IMR-90 (cell line): ENCODE data around the gene IL24. TPM values are rescaled to one million over a fixed set of nuclear protein-coding genes. Genes with fewer than 3 reads are reported as not detected.

Experiments
- ATAC-seq: fragments of 200-7000 bp; cut with Tn5 transposase; 2 replicates; pipeline ENCODE4 v1.9.1; 2020; ENCODE audit warnings: low read depth, mild to moderate bottlenecking, moderate library complexity
- BruUV-seq: library from RNA; stranded (reverse); fragments of 400-500 nt; replicated peaks from 2 replicates; lab custom pipeline; 2021; lab: Mats Ljungman, UMichigan
- CTCF ChIA-PET: fragments of 300-600 bp; formaldehyde crosslinking; extraction: SDS; loops from one replicate; lab custom pipeline; 2021; ENCODE audit warnings: antibody characterized with exemption; lab: Yijun Ruan, JAX
- POLR2A ChIA-PET: fragments of 300-600 bp; sonication (Branson Sonifier 250); formaldehyde crosslinking; loops from one replicate; lab custom pipeline; 2022; ENCODE audit warnings: antibody characterized with exemption; ENCODE audit not compliant: unreplicated experiment; lab: Charles Lee
- DNase-seq: peaks from one replicate; pipeline ENCODE4 v3.0.0; 2013
- H2AFZ ChIP-seq: replicated peaks from 2 replicates; pipeline ENCODE3; 2013; ENCODE audit warnings: low read length, mild to moderate bottlenecking; ENCODE audit not compliant: poor library complexity
- H2AK5ac ChIP-seq: 2 replicates; pipeline ENCODE4 v1.6.1; 2013; ENCODE audit warnings: low read depth, low read length, inconsistent platforms
- H2AK9ac ChIP-seq: replicated peaks from 2 replicates; pipeline ENCODE3; 2013; ENCODE audit warnings: mild to moderate bottlenecking, low read depth, low read length, moderate library complexity; ENCODE audit not compliant: poor library complexity
- H2BK120ac ChIP-seq: 2 replicates; pipeline ENCODE4 v1.6.1; 2013; ENCODE audit warnings: low read depth, low read length, inconsistent platforms
- H2BK15ac ChIP-seq: 3 replicates; pipeline ENCODE4 v1.6.1; 2013; ENCODE audit warnings: low read depth, low read length, inconsistent platforms
- H2BK20ac ChIP-seq: 2 replicates; pipeline ENCODE4 v1.6.1; 2013; ENCODE audit warnings: low read depth, mild to moderate bottlenecking, inconsistent platforms, low read length, moderate library complexity
- H2BK5ac ChIP-seq: 2 replicates; pipeline ENCODE4 v1.6.1; 2013; ENCODE audit warnings: mild to moderate bottlenecking, low read depth, low read length, inconsistent platforms; ENCODE audit not compliant: poor library complexity, severe bottlenecking
- H3K14ac ChIP-seq: replicated peaks from 2 replicates; pipeline ENCODE4 v1.6.1; 2013; ENCODE audit warnings: low read depth, low read length, inconsistent platforms
- H3K18ac ChIP-seq: 2 replicates; pipeline ENCODE4 v1.6.1; 2013; ENCODE audit warnings: low read depth, low read length, control low read depth
- H3K23ac ChIP-seq: 2 replicates; pipeline ENCODE4 v1.6.1; 2013; ENCODE audit warnings: low read depth, low read length, inconsistent platforms
- H3K27ac ChIP-seq: 2 replicates; pipeline ENCODE4 v1.5.1; 2013; ENCODE audit warnings: mild to moderate bottlenecking, control low read depth, low read length; ENCODE audit not compliant: insufficient read depth
- H3K27me3 ChIP-seq: 2 replicates; pipeline ENCODE4 v1.6.1; 2013; ENCODE audit warnings: low read length; ENCODE audit not compliant: control insufficient read depth, insufficient read depth
- H3K36me3 ChIP-seq: 2 replicates; pipeline ENCODE4 v1.6.1; 2013; ENCODE audit warnings: low read length, mixed read lengths; ENCODE audit not compliant: control insufficient read depth, insufficient read depth
- H3K4ac ChIP-seq: 2 replicates; pipeline ENCODE4 v1.6.1; 2013; ENCODE audit warnings: low read depth, low read length, inconsistent platforms
- H3K4me1 ChIP-seq: 2 replicates; pipeline ENCODE4 v1.6.1; 2013; ENCODE audit warnings: low read length, mixed read lengths; ENCODE audit not compliant: control insufficient read depth, insufficient read depth
- H3K4me2 ChIP-seq: 2 replicates; pipeline ENCODE4 v1.6.1; 2013; ENCODE audit warnings: low read depth, mild to moderate bottlenecking, control low read depth, low read length, moderate library complexity
- H3K4me3 ChIP-seq: 2 replicates; pipeline ENCODE4 v1.5.1; 2013; ENCODE audit warnings: low read depth, mild to moderate bottlenecking, control low read depth, low read length, moderate library complexity; ENCODE audit not compliant: insufficient read depth
- H3K56ac ChIP-seq: 2 replicates; pipeline ENCODE4 v1.6.1; 2013; ENCODE audit warnings: low read length, inconsistent platforms; ENCODE audit not compliant: insufficient read depth; ENCODE audit errors: extremely low read depth
- H3K79me1 ChIP-seq, 2 experiments: 2 replicates each; pipeline ENCODE4 v1.6.1; 2013; ENCODE audit warnings: low read length in 2 of 2, inconsistent platforms in 1 of 2, low read depth in 1 of 2
- H3K9ac ChIP-seq: 2 replicates; pipeline ENCODE4 v1.6.1; 2013; ENCODE audit warnings: low read depth, low read length, control low read depth
- H3K9me1 ChIP-seq: 2 replicates; pipeline ENCODE4 v1.6.1; 2013; ENCODE audit warnings: low read length, inconsistent platforms; ENCODE audit not compliant: insufficient read depth
- H3K9me3 ChIP-seq: 2 replicates; pipeline ENCODE4 v1.6.1; 2013; ENCODE audit warnings: low read length; ENCODE audit not compliant: control insufficient read depth, insufficient read depth
- H4K20me1 ChIP-seq: 2 replicates; pipeline ENCODE4 v1.6.1; 2013; ENCODE audit warnings: low read length, inconsistent platforms; ENCODE audit not compliant: insufficient read depth
- H4K5ac ChIP-seq: 2 replicates; pipeline ENCODE4 v1.6.1; 2013; ENCODE audit warnings: mild to moderate bottlenecking, low read depth, low read length, control low read depth
- H4K8ac ChIP-seq, 2 experiments: 2 replicates each; pipeline ENCODE4 v1.6.1; 2013; ENCODE audit warnings: low read depth in 2 of 2, low read length in 2 of 2, control low read depth in 1 of 2, inconsistent platforms in 1 of 2
- H4K91ac ChIP-seq: 2 replicates; pipeline ENCODE4 v1.6.1; 2013; ENCODE audit warnings: low read depth, low read length, inconsistent platforms; ENCODE audit not compliant: insufficient read depth
- BHLHE40 ChIP-seq: fragments of 150-350 bp; IDR thresholded peaks from 2 replicates; pipeline ENCODE4 v1.6.1; 2016; ENCODE audit warnings: mild to moderate bottlenecking, low read depth, low read length
- CHD1 ChIP-seq: IDR thresholded peaks from 2 replicates; pipeline ENCODE4 v1.6.1; 2012; ENCODE audit warnings: low read depth, low read length, improper control_type of control experiment
- CTCF ChIP-seq: conservative IDR thresholded peaks from 2 replicates; pipeline ENCODE4 v1.5.1; 2012; ENCODE audit warnings: mild to moderate bottlenecking, low read depth, low read length, improper control_type of control experiment
- MAFK ChIP-seq: IDR thresholded peaks from 2 replicates; pipeline ENCODE4 v1.6.1; 2012; ENCODE audit warnings: low read depth, low read length, improper control_type of control experiment
- MXI1 ChIP-seq: IDR thresholded peaks from 2 replicates; pipeline ENCODE4 v1.6.1; 2012; ENCODE audit warnings: low read depth, mild to moderate bottlenecking, low read length, moderate library complexity, borderline replicate concordance
- NFE2L2 ChIP-seq: fragments of 150-350 bp; IDR thresholded peaks from 2 replicates; pipeline ENCODE4 v1.6.1; 2016; ENCODE audit warnings: low read depth, mild to moderate bottlenecking, low read length
- RAD21 ChIP-seq: IDR thresholded peaks from 2 replicates; pipeline ENCODE4 v1.6.1; 2012; ENCODE audit warnings: low read length, improper control_type of control experiment
- RCOR1 ChIP-seq: IDR thresholded peaks from 2 replicates; pipeline ENCODE4 v1.6.1; 2012; ENCODE audit warnings: mild to moderate bottlenecking, low read length, improper control_type of control experiment; ENCODE audit not compliant: insufficient replicate concordance
- WGBS, 2 experiments: methylation state at CpG; one replicate each; pipeline versions ENCODE4 v1.1.5 to v1.1.7; 2013; ENCODE audit warnings: missing lambda C conversion rate in 2 of 2; ENCODE audit not compliant: insufficient read length in 1 of 2; ENCODE audit errors: extremely low coverage in 2 of 2; 5-methylcytosine and 5-hydroxymethylcytosine counted together
- dilution Hi-C: fragments of 300-500 bp; cut with HindIII; formaldehyde crosslinking; loops from one replicate; pipeline ENCODE4 v1.14.3; 2018; ENCODE audit warnings: low sequenced_read_pairs; ENCODE audit not compliant: unreplicated experiment
- in situ Hi-C: fragments of 300-500 bp; cut with MboI; formaldehyde crosslinking; loops from 3 replicates; pipeline ENCODE4 v1.14.3; 2019; ENCODE audit warnings: low sequenced_read_pairs, inconsistent platforms, mixed read lengths
- intact Hi-C: fragments of 100-400 bp; cut with micrococcal nuclease; formaldehyde crosslinking; loops from 2 replicates; pipeline ENCODE4 v1.10.0; 2022
- polyA plus RNA-seq, 3 experiments: library from polyadenylated mRNA; depleted of rRNA; stranded (reverse); fragments of >200 nt; gene quantifications; 2 replicates each; pipeline ENCODE4 v1.2.3, GENCODE V29; 2012; ENCODE audit warnings: low replicate concordance in 1 of 3
- total RNA-seq: library from RNA; depleted of rRNA; stranded (reverse); fragments of >200 nt; gene quantifications from 2 replicates; pipeline ENCODE4 v1.2.3, GENCODE V29; 2012

Gene IL24
- total and polyA plus RNA-seq, 2 of the 4 experiments (the other 2 are of a cell fraction) = 0.12 to 0.18 TPM

- no peak overlapping the region for H2BK20ac ChIP-seq
- TF ChIP-seq NFE2L2 (no peak), MXI1 (no peak), MAFK (no peak), CHD1 (no peak), RAD21 (no peak), RCOR1 (no peak), BHLHE40 (no peak), CTCF (no peak)
- H3K56ac ChIP-seq = no peak overlapping the region
- H3K23ac ChIP-seq = no peak overlapping the region
- no peaks in the 10 kb centered on the region for H3K79me1 ChIP-seq
- no peak overlapping the region for H4K8ac ChIP-seq
- in situ Hi-C loops (no loop called here), dilution Hi-C loops (no loop called here), intact Hi-C loops (no loop called here)
- no peak overlapping the region for H3K4me2 ChIP-seq
- DNase-seq = no peak
- no CpG with 5 or more reads among the region's 1 CpG for WGBS, 2 experiments
- no peak overlapping the region for H3K27ac ChIP-seq
- peaks cover 10% of the 10 kb centered on the region for H3K27me3 ChIP-seq
- BruUV-seq = no TSS peak
- no peak overlapping the region for H3K9ac ChIP-seq
- no peak overlapping the region for H2AFZ ChIP-seq
- H3K18ac ChIP-seq = no peak overlapping the region
- H3K9me1 ChIP-seq = peaks cover 12% of the 10 kb centered on the region
- ChIA-PET POLR2A (no interaction called here), CTCF (interaction anchor here (3.0 kb wide), 1 partner anchor 49 kb away, joined by 12 read pairs; no protein-coding TSS in a partner anchor)
- peaks cover 6% of the 10 kb centered on the region for H3K4me1 ChIP-seq
- H4K20me1 ChIP-seq = no peaks in the 10 kb centered on the region
- H4K91ac ChIP-seq = no peak overlapping the region
- H3K4ac ChIP-seq = no peak overlapping the region
- 0 out of 2 replicates have a peak overlapping the region, but pooled peaks have one; percentile 32 for H3K14ac ChIP-seq
- no peak overlapping the region for H2BK5ac ChIP-seq
- H2BK120ac ChIP-seq = no peak overlapping the region
- no peaks in the 10 kb centered on the region for H3K9me3 ChIP-seq
- H2BK15ac ChIP-seq = no peak overlapping the region
- no peak for ATAC-seq
- H3K4me3 ChIP-seq = no peak overlapping the region
- H2AK9ac ChIP-seq = no peak overlapping the region
- no peak overlapping the region for H4K5ac ChIP-seq
- no peaks in the 10 kb centered on the region for H3K36me3 ChIP-seq
- H2AK5ac ChIP-seq = no peak overlapping the region
Measured at GRCh38 chr1:206863266-206863665, 34.0 kb upstream of the IL24 start.
